ENCODE measurements around the gene RPS6KA2. TPM values are rescaled to one million over a fixed set of nuclear protein-coding genes. Genes with fewer than 3 reads are reported as not detected.

Gene RPS6KA2
- total RNA-seq, 4 donors from 2014 or later = 55.4 to 119 (median 76.4) TPM

DNA sequence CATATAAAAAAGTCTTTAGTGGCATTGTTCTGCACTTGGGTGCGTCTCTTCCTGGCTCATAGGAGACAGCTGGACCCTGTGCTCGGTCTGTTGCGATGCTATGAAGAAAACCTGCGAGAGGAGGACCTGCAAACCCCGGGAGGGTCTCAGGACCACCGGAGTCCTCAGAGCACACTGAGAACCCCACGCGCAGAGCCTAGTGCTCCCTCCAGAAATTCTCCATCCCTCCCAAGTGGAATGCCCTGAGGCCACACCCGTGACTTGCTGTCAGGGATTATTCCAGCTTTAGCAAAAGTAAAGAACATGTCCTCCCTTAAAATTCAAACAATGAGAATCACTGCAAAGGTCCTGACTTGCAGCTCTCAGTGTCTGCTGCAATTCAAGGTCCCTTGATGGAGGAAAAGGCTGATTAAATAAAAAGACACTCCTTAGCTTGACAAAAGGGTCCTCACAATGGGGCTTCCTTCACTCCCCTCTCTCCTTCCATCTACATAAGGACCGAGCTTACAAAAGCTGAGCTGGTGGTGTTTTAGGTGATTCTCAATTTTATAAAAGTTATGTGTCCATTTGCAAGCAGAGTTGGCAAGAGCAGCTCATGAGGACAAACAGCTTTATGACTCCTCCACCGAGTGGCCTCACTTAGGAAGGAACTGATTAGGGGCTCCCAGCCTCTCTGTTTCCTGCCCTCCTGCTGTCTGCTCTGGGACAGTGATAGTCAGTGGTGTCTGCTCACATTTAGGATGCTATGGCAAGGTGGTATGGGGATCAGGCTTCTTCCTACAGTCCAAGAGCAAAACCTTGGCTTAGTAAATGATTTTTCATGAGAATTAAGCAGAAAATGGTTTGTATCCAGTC lies 137.5 kb downstream of the RPS6KA2 start:
- Histone ChIP-seq H3K4me1 (no peaks in the 10 kb centered on the region), H3K36me3 (peaks cover 0 to 79% of the 10 kb centered on the region in 2 donors), H3K9me3 (no peaks in the 10 kb centered on the region), H3K4me3 (no peak overlapping the region), H3K27me3 (no peaks in the 10 kb centered on the region), H3K27ac (no peak overlapping the region)
- TF ChIP-seq, protein P1, sequence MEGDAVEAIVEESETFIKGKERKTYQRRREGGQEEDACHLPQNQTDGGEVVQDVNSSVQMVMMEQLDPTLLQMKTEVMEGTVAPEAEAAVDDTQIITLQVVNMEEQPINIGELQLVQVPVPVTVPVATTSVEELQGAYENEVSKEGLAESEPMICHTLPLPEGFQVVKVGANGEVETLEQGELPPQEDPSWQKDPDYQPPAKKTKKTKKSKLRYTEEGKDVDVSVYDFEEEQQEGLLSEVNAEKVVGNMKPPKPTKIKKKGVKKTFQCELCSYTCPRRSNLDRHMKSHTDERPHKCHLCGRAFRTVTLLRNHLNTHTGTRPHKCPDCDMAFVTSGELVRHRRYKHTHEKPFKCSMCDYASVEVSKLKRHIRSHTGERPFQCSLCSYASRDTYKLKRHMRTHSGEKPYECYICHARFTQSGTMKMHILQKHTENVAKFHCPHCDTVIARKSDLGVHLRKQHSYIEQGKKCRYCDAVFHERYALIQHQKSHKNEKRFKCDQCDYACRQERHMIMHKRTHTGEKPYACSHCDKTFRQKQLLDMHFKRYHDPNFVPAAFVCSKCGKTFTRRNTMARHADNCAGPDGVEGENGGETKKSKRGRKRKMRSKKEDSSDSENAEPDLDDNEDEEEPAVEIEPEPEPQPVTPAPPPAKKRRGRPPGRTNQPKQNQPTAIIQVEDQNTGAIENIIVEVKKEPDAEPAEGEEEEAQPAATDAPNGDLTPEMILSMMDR (IDR thresholded peaks at IDR 0.05) = no peak
- no peak for TF ChIP-seq POLR2A (IDR thresholded peaks at IDR 0.05)
- TF ChIP-seq POLR2AphosphoS5 (IDR thresholded peaks at IDR 0.05) = no peak
- no peak for TF ChIP-seq EP300 (IDR thresholded peaks at IDR 0.05)
- no peak for ATAC-seq
- 89 to 92% methylated on average over 5 of the region's 11 CpGs for WGBS, 2 donors (ENCODE audit: low coverage in 1 of 2)

DNA sequence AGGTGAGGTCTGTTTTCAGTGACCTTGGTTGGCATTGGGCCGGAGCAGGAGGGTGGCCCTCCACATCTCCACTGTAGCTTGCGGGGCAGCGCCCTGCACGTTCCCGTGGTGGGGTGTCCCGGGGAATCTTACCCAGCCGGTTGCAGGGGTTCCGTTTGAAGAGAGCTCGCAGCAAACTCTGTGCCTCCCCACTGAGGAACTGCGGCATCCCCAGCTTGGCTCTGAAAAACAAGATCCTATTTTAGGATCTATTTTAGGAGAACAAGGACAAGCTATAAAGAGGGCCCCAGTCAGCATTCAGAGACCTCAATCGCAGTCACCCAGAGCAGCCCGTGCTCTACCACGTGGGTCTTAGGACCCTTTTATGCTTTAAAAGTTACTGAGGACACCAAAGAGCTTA lies 138.3 kb downstream of the RPS6KA2 start:
- Histone ChIP-seq H3K27me3 (no peaks in the 10 kb centered on the region), H3K9me3 (no peaks in the 10 kb centered on the region), H3K36me3 (peaks cover 0 to 79% of the 10 kb centered on the region in 2 donors), H3K27ac (peak overlapping the region in 3 of 4 donors; percentile 21 to 48 (median 38)), H3K4me3 (no peak overlapping the region), H3K4me1 (no peaks in the 10 kb centered on the region)
- ATAC-seq = no peak
- 74 to 100% methylated on average over 3 of the region's 13 CpGs for WGBS, 2 donors (ENCODE audit: low coverage in 1 of 2)
- TF ChIP-seq, protein P1 (IDR thresholded peaks at IDR 0.05) = no peak
- TF ChIP-seq POLR2A (IDR thresholded peaks at IDR 0.05) = no peak
- no peak for TF ChIP-seq POLR2AphosphoS5 (IDR thresholded peaks at IDR 0.05)
- no peak for TF ChIP-seq EP300 (IDR thresholded peaks at IDR 0.05)

DNA sequence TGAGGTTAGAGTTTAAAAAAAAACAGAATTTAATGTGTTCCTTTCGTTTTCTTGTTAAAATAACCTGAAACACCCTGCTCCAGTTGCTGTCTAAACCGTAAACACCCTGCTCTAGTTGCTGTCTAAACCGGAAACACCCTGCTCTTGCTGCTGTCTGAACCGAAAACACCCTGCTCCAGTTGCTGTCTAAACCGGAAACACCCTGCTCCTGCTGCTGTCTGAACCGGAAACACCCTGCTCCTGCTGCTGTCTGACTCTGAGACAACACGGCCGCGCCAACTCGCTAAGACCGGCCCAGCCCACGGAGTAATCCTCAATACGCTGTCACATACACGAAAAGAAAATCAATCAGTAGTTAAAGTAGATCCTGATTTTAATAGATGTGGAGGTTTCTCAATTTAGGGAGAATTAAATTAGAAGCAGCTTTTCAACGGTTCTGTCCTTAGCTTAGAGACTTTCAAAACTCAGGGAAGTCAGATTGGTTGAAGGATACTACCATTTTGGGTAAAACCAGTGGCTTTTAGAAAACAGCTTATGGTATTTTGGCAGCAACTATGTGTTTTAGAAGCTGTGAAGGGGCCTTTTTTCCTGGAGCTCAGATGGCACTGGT lies 138.9 kb downstream of the RPS6KA2 start:
- H3K27ac ChIP-seq = peak overlapping the region in 3 of 4 donors; percentile 21 to 48 (median 38)
- H3K36me3 ChIP-seq = peaks cover 0 to 79% of the 10 kb centered on the region in 2 donors
- H3K4me3 ChIP-seq = no peak overlapping the region
- H3K9me3 ChIP-seq = no peaks in the 10 kb centered on the region
- TF ChIP-seq EP300 (IDR thresholded peaks at IDR 0.05) (no peak), POLR2AphosphoS5 (IDR thresholded peaks at IDR 0.05) (peak; percentile 22)
- ATAC-seq = peak; percentile 75
- 57 to 70% methylated on average over 7 to 11 of the region's 15 CpGs for WGBS, 2 donors (ENCODE audit: low coverage in 1 of 2)
- H3K27me3 ChIP-seq = no peaks in the 10 kb centered on the region
- H3K4me1 ChIP-seq = no peaks in the 10 kb centered on the region

DNA sequence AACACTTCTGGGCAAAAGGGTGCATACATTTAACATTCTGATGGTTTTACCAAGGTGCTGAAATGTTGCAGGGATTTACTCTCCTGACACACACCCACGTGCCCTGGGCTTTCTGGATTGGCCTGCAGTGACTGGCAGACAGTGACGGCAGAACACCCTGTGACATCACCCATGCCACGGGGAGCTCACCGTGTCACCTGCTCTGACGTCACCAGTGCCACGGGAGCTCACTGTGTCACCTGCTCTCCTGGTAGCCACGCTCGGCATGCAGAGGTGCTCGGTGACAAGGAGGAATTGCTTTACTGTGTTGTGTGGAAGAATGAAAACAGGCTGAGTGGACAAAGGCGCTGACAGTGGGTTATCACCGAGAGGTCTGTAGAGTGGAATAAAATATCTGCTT lies 139.9 kb downstream of the RPS6KA2 start:
- Histone ChIP-seq H3K4me3 (no peak overlapping the region), H3K9me3 (no peaks in the 10 kb centered on the region), H3K27me3 (no peaks in the 10 kb centered on the region), H3K27ac (no peak overlapping the region), H3K36me3 (peaks cover 0 to 87% of the 10 kb centered on the region in 2 donors), H3K4me1 (no peaks in the 10 kb centered on the region)
- no peak for ATAC-seq
- WGBS, 2 donors (ENCODE audit: low coverage in 1 of 2) = 89% methylated on average over 6 of the region's 11 CpGs; no CpG with 5 or more reads in 1 of the 2 donors
- TF ChIP-seq, protein P1 (IDR thresholded peaks at IDR 0.05) = no peak
- TF ChIP-seq POLR2AphosphoS5 (IDR thresholded peaks at IDR 0.05) (no peak), EP300 (IDR thresholded peaks at IDR 0.05) (no peak), POLR2A (IDR thresholded peaks at IDR 0.05) (no peak)

DNA sequence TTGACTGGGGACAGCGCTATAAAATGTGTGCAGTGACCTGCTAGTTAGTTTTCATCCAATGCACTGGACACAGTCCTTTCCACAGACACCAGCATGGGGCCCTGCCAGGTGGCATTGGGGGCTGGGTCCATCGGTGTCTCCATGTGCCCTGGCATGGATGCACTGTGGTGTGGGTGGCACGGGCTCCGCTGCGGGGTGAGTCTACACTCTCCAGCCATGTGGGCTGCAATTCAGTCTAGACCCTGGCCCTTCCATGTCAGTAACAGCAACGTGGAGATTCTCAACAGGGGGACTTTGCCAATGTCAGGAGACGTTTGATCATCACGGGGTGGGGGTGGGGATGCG lies 140.5 kb downstream of the RPS6KA2 start:
- no peaks in the 10 kb centered on the region for H3K9me3 ChIP-seq
- no peak overlapping the region for H3K4me3 ChIP-seq
- ATAC-seq = no peak
- peaks cover 0 to 93% of the 10 kb centered on the region in 2 donors for H3K36me3 ChIP-seq
- TF ChIP-seq EP300 (IDR thresholded peaks at IDR 0.05) = no peak
- TF ChIP-seq POLR2A (IDR thresholded peaks at IDR 0.05) = no peak
- TF ChIP-seq POLR2AphosphoS5 (IDR thresholded peaks at IDR 0.05) = no peak
- TF ChIP-seq, protein P1 (IDR thresholded peaks at IDR 0.05) = no peak
- H3K27me3 ChIP-seq = no peaks in the 10 kb centered on the region
- WGBS, 2 donors (ENCODE audit: low coverage in 1 of 2) = 80 to 100% methylated on average over 1 to 2 of the region's 9 CpGs
- no peaks in the 10 kb centered on the region for H3K4me1 ChIP-seq
- no peak overlapping the region for H3K27ac ChIP-seq

Measured in gastroesophageal sphincter (tissue), 4 donors.